NCI-H2227 treated with DMSO at 0.1 percent for 48 hours (cell line): ENCODE data around the gene PIP5KL1.
"Not testable (repeated sequence)": the region's sequence is repeated elsewhere in the genome, so short reads cannot be mapped to it uniquely, and the experiment has no call there.

Experiments used
- DNase-seq: peaks from one replicate; lab custom pipeline; 2025; lab: John Stamatoyannopoulos, UW

The PIP5KL1 gene

DNA sequence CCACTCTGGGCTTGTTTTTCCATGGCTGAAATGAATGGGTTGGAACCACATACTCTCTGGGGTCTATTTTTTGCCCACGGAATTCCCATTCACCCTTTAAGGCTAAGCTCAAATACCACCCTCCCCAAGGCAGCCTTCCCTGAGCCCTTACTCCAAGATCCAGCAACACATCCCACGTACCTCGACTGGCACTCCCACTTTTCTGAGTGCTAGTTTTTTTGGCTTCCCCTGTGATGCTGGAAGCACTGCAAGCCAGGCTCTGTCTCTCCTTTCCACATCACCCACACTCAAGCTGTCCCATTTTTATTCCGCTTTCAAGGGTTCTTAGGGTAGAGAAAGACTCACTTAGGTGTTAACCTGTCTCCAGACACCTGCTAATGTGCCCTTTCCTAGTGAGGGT is 37.2 kb downstream of the PIP5KL1 start:
- no peak for DNase-seq

DNA sequence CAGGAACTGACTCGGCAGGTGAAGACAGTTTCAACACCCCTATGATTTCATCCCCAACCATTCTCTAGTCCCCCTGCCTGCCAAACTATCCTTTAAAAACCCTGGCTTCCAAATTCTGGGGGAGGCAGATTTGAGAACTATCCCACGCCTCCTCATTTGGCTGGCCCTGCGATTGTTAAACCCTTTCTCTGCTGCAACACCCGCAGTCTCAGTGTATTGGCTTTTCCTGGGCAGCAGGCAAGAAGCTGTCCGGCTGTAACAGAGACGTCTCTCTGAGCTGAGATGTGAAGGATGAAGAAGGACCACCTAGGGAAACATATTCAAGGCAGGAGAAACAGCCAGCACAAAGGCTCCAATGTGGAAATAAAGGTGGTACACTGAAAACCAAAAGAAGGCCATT is 37.7 kb downstream of the PIP5KL1 start:
- DNase-seq, result no peak

DNA sequence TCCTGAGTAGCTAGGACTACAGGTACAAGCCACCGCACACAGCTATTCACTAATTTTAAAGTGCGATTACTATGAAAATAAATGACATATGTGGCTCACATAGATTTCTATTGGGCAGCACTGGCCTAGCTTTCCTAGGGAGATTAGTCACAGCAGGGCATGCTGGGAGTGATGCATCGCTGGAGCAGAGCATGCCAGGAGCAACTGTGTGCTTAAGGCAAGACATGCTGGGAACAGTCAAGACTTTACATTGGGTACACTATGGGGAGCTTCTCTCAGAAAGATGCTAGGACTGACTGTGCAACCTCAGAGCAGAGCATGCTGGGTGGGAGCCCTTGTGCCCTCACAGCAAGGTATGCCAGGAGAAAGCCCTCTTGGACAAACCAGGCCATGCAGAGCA is 40.5 kb downstream of the PIP5KL1 start:
- DNase-seq, result no peak

DNA sequence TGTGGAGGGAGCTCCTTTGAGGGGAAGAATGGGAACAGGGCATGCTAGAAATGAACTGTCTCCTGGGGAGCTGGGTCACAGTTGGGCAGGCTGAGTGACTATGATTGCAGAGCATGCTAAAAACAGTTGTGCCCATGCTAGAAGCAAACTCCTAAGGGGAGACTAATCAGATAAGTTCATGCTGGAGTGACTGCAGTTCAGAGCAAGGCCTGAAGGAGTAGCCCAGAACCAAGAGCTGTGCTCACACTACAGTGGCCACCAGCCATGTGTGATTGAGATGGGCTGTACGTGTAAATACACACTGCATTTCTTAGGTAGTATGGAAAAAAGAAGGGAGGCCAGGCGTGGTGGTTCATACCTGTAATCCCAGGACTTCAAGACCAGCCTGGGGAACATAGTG is 42.8 kb downstream of the PIP5KL1 start:
- DNase-seq, result no peak

DNA sequence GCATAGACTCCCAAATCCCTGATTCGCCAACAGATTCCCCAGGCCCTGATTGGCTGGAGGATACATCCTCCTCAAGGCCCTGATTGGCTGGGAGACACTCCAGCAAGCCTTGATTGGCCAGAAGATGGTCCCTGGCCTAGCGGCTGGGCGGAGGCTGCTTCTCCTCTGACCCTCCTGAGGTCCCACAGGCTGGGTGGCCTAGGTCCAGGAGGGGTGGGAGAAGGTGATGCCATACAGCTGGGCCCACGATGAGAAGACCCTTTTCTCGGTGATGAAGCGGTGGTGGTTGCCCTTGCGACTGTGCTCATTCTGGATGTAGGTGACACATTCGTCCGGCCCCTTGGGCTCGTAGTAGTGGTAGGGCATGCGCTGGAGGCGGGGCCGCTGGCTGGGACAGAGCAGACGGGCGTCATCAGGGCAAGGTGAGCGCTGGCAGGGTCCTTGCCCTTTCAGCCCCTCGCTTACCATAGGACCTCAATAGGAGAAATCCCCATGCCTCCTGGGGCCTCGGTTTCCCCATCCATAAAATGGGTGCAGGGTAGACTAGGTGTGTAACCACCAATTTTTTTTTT is 44.1 kb downstream of the PIP5KL1 start:
- DNase-seq, result no peak

DNA sequence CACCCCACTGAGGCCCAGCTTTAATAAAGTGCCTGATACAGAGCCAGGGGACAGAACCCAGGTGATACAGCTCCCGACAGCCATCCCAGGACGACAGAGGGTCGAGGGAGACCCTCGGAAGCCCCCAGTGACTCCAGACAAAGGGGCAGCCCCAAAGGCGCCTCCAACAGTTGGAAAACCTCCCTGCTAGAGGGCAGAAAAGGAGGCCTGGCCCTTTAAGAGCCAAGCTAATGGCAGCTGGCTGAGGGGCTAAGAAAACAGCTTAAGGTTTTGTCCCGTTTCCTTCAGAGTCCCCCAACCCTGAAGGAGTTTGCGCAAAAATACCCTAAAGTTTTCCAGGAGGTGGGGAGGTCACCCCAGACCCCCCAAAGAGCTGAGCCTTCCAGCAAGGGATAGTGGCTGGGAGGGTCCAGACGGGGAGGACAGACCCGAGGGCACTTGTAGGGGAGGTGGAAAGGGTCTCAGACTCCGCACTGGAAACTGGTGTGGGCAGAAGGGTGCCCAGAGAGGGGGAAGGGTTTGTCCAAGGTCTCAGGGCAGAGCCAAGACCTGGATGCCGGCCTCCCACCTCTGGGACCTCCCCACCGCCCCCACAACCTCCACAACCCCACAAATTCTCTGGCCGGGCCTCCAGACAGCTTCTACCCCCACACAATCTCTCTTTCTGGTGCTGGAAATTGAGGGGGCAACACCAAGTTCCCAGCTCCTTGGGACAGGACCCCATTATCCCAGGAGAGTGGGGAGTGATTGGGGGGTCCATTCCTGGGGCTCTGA is 44.9 kb downstream of the PIP5KL1 start:
- DNase-seq, result no peak

DNA sequence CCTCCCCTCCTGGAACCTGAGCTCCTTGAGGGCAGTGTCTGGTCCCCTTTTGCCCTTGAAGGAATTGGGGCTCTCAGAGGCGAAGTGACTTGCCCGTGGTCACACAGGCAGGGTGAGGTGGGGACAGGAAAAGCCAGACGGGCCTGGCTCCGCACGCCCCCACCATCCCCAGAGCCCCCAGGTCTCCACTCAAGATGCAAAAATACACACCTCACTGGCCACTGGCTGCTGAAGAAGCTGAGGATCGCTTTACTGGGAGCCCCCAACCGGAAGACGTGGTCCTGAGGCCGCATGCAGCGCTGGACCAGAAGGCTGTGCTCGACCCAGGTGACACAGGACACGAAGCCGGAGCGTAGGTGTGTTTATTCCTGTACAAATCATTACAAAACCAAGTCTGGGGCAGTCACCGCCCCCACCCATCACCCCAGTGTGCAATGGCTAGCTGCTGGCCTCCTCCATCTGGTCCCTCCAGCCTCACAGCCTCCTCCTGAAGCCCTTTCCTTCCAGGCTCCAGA is 45.5 kb downstream of the PIP5KL1 start:
- DNase-seq, result no peak

DNA sequence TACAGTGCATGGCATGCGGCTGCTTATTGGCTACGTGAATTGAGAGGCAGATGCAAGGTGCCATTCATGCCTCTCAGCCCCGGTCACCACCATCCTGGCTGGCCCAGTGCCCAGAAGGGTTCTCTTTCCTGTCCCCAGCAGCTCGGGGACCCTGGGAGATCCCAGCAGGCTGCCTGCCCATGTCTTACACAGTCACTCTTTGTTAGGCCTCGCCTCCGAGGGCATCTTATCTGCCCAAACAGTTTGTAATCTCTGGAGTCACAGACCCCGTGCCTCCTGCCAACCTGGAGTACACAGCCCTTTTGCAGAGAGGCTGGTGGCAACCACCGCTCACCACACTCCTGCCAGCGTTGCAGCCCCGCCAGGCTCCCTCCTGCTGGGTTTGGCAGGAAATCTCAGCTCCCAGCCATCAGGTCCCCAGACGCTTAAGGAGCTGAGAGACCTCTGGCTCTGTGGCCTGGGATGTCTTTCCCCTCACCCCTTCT is 46.1 kb downstream of the PIP5KL1 start:
- DNase-seq, result no peak

DNA sequence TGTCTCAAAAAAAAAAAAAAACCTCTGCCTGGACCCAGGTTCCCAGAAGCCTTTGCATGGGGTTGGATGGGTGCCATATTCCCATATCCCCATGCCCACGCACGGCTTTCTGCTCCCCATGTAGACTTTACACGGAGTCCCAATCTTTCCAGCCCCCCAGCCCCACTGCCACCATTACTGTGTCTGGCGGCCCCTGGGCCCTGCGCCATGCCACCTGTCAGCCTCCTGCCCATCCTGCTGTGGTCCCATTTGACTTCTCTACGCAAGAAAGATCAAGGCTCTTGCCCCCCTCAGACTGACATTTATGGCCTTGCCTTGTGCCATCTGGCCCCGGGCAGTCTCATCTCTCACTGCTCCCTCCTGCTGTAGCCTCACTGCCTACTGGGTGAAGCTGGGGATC is 46.6 kb downstream of the PIP5KL1 start:
- no peak for DNase-seq

DNA sequence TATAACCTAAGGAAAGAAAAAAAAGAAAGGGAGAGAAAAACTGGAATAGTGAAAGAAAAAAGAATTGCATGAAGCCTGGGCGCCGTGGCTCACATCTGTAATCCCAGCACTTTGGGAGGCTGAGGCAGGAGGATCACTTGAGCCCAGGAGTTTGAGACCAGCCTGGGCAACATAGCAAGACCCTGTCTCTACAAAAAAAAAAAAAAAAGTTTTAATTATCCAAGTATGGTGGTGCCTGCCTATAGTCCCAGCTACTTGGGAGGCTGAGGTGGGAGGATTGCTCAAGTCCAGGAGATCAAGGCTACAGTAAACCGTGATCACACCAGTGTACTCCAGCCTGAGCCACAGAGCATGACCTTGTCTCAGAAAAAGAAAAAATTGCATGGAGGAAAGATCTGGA is 48.9 kb downstream of the PIP5KL1 start:
- DNase-seq, result not testable (repeated sequence)

DNA sequence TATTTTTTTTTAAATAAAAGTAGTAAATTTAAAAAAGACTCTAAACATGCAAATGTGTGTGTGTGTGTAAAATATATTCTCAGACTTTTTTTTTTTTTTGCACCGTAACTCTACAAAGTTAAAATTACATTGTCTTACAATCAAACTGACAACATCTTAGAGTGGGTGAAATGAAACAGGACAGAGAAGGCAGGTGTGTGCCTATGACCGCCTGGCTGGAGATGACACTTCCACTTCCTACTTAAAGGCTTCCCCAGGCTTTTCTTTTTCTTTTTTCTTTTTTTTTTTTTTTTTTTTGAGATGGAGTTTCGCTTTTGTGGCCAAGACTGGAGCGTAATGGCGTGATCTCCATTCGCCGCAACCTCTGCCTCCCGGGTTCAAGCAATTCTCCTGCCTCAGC is 50.4 kb downstream of the PIP5KL1 start:
- DNase-seq, result no peak

DNA sequence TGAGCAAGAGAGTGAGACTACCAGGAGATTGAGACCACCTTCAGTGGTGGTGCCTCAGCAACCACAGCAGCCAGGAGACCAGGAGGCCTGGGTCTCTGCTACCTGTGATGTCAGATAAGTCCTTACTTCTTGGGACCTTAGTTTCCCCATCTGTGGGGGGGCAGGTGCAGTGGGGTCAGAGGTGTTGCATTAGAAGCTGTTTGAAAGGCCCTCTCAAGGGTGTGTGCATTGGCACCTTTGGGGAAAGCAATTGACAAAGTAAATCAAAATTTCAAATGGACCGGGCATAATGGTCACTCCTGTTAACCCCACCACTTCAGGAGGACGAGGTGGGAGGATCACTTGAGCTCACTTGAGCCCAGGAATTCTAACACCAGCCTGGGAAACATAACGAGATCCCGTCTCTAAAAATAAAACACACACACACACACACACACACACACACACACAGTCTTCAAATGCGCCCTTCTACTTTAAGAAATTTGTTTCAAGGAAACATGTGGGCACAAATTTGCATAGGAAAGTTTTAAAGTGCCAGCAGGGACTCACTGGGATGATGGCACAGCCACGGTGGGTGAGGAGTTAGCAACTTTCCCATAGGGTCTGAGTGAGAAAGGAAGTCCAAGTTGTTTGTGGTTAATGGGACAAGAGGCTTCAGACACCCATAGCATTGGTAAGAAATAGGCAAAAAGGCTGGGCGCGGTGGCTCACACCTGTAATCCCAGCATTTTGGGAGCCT is 51.8 kb downstream of the PIP5KL1 start:
- DNase-seq, result no peak

DNA sequence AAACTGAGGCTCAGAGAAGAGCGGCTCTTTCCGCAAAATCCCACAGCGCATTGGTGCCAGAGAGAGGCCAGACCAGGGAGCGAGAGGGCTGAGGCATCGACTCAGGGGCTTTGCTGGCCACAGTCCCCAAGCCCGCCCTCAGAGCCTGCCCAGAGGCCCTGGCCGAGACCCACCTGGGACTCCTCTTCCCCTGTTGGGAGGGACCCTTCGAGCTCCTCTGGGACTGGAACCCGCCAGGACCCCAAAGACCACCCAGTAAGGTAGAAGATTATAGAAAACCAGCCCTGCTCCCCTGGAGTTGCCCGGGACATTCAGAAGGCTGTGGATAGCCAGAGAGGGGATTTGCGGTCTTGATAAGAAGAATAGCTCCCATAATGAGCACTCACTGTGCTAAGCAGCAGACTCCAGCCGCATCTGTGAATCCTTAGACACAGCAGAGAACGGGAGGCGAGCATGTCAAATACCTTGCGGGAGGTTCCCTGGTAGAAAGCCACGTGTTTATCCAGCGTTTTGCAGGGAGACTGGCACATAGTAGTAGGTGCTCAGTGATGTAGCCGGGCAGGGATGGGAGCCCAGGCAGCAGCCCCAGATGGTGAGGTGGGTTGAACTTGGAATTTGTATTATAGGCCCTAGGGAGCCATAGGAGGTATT is 52.5 kb downstream of the PIP5KL1 start:
- no peak for DNase-seq

DNA sequence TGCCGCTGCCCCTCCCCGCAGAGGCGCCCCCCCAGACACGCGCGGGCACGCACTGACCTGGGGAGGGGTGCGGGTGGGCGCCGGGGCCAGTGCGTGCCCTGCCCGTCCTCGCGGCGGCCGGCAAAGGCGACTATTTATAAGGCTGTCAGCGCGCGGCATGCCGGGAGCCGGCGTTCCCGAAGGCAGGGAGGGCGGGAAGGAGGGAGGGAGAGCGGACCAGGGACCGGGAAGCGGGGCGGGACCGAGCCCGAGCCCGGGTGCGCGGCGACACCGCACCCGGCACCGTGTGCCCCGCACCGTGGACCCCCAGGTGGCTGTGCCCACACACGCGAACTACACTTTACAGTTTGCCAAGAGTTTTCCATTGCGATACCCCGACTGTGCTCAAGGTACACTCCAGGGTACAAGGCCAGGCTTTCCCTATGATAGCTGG is 53.0 kb downstream of the PIP5KL1 start, which contains the start of gene AK1:
Gene AK1 (minus strand): TSS at position 110 of the 433 bp plus-strand sequence. CDS start 3,058 bp downstream, outside the sequence.
- no peak for DNase-seq

DNA sequence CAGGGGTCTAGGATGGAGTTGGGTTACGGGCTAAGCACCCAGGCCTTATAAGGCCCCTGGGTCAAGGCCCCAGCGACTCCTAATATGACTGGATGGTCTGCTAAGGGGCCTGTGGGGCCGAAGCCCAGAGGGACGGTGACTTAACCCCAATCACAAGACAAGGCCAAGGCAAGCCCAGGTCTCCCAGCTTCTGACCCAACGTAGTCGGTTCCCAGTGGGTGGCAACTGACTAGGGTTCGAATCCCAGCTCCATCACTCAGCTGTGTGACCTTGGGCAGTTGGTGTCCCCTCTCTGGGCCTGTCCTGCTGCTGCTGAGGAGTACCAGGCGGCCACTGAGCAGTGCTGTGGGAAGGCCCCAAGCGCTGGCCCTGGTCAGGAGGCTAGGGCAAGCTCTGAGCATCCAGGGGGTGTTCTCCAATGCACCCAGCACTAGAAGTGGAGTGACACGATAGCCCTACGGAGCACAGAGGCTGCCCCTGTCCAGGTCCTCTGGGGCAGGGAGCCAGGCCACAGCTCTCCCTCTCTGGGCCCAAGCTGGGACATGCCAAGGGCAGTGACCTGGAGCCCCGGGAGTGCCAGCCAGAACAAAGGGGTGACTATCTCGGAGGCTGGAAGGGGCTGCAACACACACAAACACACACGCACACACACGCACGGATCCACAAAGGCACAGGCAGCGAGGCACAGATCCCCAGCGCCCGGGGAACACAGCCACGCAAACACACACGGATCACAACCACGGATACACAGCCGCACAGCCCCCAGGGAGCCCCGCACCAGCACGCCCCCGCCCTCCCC is 53.6 kb downstream of the PIP5KL1 start:
- no peak for DNase-seq

DNA sequence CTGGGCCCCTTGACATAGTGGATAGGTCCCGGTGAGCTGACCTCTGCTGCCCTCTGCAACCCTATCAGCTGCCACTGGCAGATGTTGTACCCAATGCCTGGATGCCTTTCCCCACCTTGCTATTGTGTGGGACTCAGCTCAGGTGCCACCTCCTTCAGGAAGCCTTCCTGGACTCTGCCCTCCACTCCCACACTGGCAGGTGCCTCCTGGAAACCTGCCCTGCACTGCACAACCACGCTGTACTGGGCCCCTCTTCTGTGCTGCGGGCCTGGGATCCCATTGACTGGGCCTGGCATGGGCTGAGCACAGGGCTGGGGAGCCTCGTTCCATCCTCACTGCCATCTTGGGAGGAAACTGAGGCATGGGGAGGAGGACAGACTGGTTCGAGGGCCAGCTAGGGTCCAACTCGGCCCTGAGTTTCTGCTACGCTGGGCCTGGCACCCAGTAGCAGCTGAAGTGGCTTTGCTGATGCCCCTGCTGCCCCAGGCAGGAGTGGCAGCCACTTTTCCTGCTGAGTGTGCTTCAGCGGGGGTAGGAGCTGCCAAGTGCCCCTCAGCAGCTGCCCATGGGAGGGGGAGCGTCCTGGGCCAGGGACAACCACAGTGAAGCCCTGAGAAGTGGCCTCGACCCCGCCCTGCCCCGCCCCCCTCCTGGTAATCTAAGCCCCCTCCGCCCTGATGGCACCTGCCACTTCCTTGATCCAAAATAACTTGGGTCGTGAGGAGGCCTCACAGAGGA is 54.4 kb downstream of the PIP5KL1 start:
- DNase-seq, result no peak

DNA sequence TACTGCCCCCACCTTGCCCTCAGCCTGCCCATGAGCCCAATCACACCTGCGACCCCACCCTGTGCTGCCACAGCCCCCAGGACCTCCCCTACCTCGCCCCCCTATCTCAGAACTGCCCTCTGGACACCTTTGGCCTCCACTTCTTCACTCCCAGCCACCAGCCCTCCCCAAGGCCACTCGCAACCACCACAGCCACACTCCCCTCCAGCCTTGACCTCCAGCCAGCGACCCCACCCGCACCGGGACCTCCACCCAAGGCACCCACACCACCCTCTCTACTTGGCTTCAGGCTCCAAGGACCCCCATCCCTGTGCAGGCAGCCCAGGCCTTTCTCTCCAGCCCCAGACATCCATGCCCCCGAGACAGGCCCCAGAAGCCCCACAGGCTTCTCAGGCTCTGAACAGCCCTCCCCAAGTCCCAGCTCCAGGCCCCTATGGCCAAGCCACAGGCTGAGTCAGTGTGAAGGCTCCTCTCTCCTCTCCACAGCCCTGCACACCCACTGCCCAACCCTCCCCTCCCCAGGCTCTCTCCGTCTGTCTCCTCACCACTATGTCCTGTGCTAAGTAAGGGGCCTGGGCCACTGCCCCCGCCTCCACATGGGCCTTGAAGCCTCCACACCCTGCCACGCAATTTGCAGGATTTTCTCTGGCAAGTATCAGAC is 55.1 kb downstream of the PIP5KL1 start:
- DNase-seq, result no peak

DNA sequence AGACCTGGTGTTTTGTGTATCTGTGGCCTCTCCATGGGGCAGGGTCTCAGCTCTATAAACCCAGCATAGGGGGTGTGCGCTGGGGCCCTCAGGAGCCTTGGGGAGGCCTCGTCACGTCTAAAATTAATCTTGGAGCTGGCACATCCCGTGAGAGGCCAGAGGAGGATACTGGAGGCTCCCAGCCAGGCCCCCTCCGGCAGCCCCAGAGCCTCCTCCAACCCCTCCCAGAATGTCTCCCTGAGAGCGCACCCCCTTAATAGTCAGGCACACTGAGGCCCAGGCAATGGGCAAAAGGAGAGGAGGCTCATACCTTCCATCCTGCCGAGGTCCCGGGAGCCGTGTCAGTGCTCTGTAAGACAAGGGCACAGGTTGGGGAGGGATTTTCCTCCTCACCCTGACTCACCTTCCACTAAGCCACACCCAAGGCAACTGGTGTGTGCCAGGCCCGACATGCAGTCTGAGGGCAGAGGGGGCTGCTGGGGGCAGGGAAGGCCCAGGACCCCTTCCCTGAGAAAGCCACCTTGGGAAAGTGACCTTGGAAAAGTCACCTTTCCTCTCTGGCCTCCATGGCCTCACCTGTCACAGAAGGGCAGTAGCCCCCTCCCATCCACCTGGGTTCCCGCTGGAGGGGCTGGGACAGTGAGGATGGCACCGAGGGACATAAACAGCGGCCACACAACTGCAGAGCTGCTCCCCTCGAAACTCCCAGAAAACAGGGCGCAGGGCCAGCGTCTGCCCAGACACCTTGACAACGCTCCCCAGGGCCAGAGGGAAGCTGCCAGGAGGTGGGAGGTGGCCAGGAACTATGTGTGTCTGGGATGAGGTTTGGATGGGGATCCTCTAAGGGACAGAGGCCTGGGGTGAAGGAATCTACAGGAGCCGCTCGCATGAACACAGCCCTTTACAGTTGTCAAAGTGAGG is 56.0 kb downstream of the PIP5KL1 start:
- DNase-seq, result no peak

DNA sequence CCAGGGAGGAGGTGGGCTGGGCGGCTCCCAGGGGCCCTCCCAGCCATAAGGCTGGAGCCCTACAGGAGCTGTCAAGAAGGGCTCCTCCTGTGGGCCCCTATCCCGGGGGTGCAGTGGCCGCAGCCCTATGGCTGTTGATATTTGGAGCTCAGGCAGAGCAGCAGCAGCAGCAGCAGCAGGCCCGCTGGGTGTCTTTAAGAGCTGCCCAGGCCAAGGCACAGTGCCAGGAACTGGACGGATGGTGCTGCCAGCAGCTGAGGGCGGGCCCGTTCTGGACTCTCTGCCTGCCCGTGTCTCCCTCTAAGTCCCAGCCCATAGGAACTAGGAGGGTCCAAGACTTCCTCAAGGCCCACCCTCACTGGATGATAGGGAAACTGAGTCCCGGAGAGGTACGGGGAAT is 56.7 kb downstream of the PIP5KL1 start:
- DNase-seq, result no peak
